Choroid plexus epithelial cell (primary cell): ENCODE measurements around the gene ZNF407.
A peak's percentile ranks its signal among the peaks of the same experiment; 100 is the strongest.

Source experiments
- DNase-seq: peaks from one replicate; pipeline ENCODE4 v3.0.0-alpha.2; 2010; ENCODE audit warnings: low read depth
- H3K4me3 ChIP-seq: 2 replicates; pipeline ENCODE4 v1.5.1; 2011; ENCODE audit warnings: low read depth, mild to moderate bottlenecking, control low read depth, low read length, moderate library complexity
- CTCF ChIP-seq: conservative IDR thresholded peaks from 2 replicates; pipeline ENCODE4 v1.5.1; 2011; ENCODE audit warnings: low read depth, mild to moderate bottlenecking, control low read depth, inconsistent platforms, low read length, moderate library complexity

ZNF407 gene

GRCh38 chr18:74906184-74906583 lies 308.5 kb downstream of the ZNF407 start:
- DNase-seq = peak; percentile 96
- TF ChIP-seq CTCF = no peak
- H3K4me3 ChIP-seq = no peak overlapping the region

- DNase-seq = no peak
- H3K4me3 ChIP-seq = no peak overlapping the region
- no peak for TF ChIP-seq CTCF
These were observed 316.5 kb downstream of the ZNF407 start for GRCh38 chr18:74914052-74914591.

- no peak overlapping the region for H3K4me3 ChIP-seq
These were observed 317.0 kb downstream of the ZNF407 start for GRCh38 chr18:74914648-74915047.

GRCh38 chr18:74916773-74917393 lies 319.2 kb downstream of the ZNF407 start:
- no peak for DNase-seq
- TF ChIP-seq CTCF = no peak
- H3K4me3 ChIP-seq = no peak overlapping the region

More at GRCh38 chr18:74914648-74915047, 317.0 kb downstream of the ZNF407 start:
- DNase-seq = no peak
- no peak for TF ChIP-seq CTCF

GRCh38 chr18:74918276-74918790 lies 320.7 kb downstream of the ZNF407 start:
- no peak for TF ChIP-seq CTCF
- no peak overlapping the region for H3K4me3 ChIP-seq
- peak; percentile 14 for DNase-seq

GRCh38 chr18:74921057-74921820 lies 323.6 kb downstream of the ZNF407 start:
- TF ChIP-seq CTCF = no peak
- no peak overlapping the region for H3K4me3 ChIP-seq
- DNase-seq = no peak
